Lung (tissue), 12 donors: Measurements from ENCODE around the gene GSAP. TPM values are rescaled to one million over a fixed set of nuclear protein-coding genes. Genes with fewer than 3 reads are reported as not detected.

Source experiments
- ATAC-seq: fragments of 200-7000 bp; cut with Tn5 transposase; one replicate; pipeline ENCODE4 v1.9.1; 2020; ENCODE audit warnings: moderate number of reproducible peaks; ENCODE audit not compliant: insufficient read depth, low FRiP score
- DNase-seq, 3 donors: peaks; one replicate each; pipeline ENCODE4 v3.0.0-alpha.2; 2013 to 2017
- H3K27ac ChIP-seq, 2 donors: one replicate each; pipeline ENCODE4 v1.5.1; 2013; ENCODE audit warnings: mild to moderate bottlenecking in 2 of 2, moderate library complexity in 2 of 2, control low read depth in 1 of 2, inconsistent platforms in 1 of 2, low read depth in 1 of 2, low read length in 1 of 2
- H3K27me3 ChIP-seq, 3 donors: one replicate each; pipeline ENCODE4 v1.5.1; 2013; ENCODE audit warnings: low read length in 2 of 3; ENCODE audit not compliant: control insufficient read depth in 3 of 3, insufficient read depth in 3 of 3
- H3K36me3 ChIP-seq, 4 donors: one replicate each; pipeline ENCODE4 v1.5.1; 2013; ENCODE audit warnings: low read length in 4 of 4, mild to moderate bottlenecking in 1 of 4, moderate library complexity in 1 of 4; ENCODE audit not compliant: control insufficient read depth in 4 of 4, insufficient read depth in 4 of 4
- H3K4me1 ChIP-seq, 5 donors: one replicate each; pipeline ENCODE4 v1.5.1; 2013; ENCODE audit warnings: low read length in 5 of 5, mild to moderate bottlenecking in 2 of 5, moderate library complexity in 1 of 5; ENCODE audit not compliant: control insufficient read depth in 5 of 5, insufficient read depth in 5 of 5
- H3K4me3 ChIP-seq: one replicate; pipeline ENCODE4 v1.5.1; 2013; ENCODE audit warnings: mild to moderate bottlenecking, control low read depth, moderate library complexity
- H3K9ac ChIP-seq, 2 donors: one replicate each; pipeline ENCODE4 v1.5.1; 2013; ENCODE audit warnings: low read length in 2 of 2, control low read depth in 1 of 2; ENCODE audit not compliant: insufficient read depth in 1 of 2
- H3K9me3 ChIP-seq, 4 donors: one replicate each; pipeline ENCODE4 v1.5.1; 2013; ENCODE audit warnings: low read length in 3 of 4, mild to moderate bottlenecking in 1 of 4, moderate library complexity in 1 of 4; ENCODE audit not compliant: control insufficient read depth in 4 of 4, insufficient read depth in 3 of 4
- CTCF ChIP-seq: IDR thresholded peaks from 2 replicates; pipeline ENCODE4 v1.5.1; 2012; ENCODE audit warnings: mild to moderate bottlenecking; ENCODE audit errors: control extremely low read depth, extremely low read depth
- WGBS, 2 donors: extraction: QIAGEN DNeasy Blood & Tissue Kit; methylation state at CpG; one replicate each; pipeline ENCODE4 v1.1.7; 2013; 5-methylcytosine and 5-hydroxymethylcytosine counted together
- polyA plus RNA-seq, 2 donors: library from polyadenylated mRNA; stranded (reverse); fragments of 200-250 nt; gene quantifications; one replicate each; pipeline ENCODE4 v1.2.1, GENCODE V29; 2013
- total RNA-seq, 2 donors: library from RNA; depleted of rRNA in 1 of 2; stranded (reverse); fragments of >200 nt in 1 of 2; gene quantifications; one replicate each; pipeline ENCODE4 v1.2.1, GENCODE V29; 2014 to 2021
- donor health status: control.
- donor health status: control.
- donor health status: Bipolar disorder and iron deficiency.
- donor health status: healthy.
- donor health status: DM: yes; HTN: yes; CAD: no.

The GSAP gene
- total and polyA plus RNA-seq, 4 donors = 26.4 to 99.3 (median 57.4) TPM

GRCh38 chr7:77306231-77307067 lies 109.7 kb downstream of the GSAP start:
- H3K9ac ChIP-seq = no peak overlapping the region
- no peak for TF ChIP-seq CTCF
- ATAC-seq (no peak), DNase-seq (no peak)
- H3K27me3 ChIP-seq = no peaks in the 10 kb centered on the region
- H3K9me3 ChIP-seq = peaks cover 0 to 8% (median 0%) of the 10 kb centered on the region in 4 donors
- no peak overlapping the region for H3K27ac ChIP-seq
- no peak overlapping the region for H3K4me3 ChIP-seq
- H3K4me1 ChIP-seq = no peaks in the 10 kb centered on the region
- peaks cover 0 to 7% (median 0%) of the 10 kb centered on the region in 4 donors for H3K36me3 ChIP-seq
- whole genome bisulfite sequencing, 2 donors = 62 to 75% methylated on average over 17 of the region's 17 CpGs

GRCh38 chr7:77295549-77295948 lies 120.6 kb downstream of the GSAP start:
- ATAC-seq (no peak), DNase-seq (no peak)
- TF ChIP-seq CTCF = no peak
- H3K9ac ChIP-seq = no peak overlapping the region
- no peaks in the 10 kb centered on the region for H3K9me3 ChIP-seq
- H3K27me3 ChIP-seq = no peaks in the 10 kb centered on the region
- H3K4me1 ChIP-seq = peaks cover 0 to 3% (median 0%) of the 10 kb centered on the region in 5 donors
- H3K4me3 ChIP-seq = no peak overlapping the region
- no peak overlapping the region for H3K27ac ChIP-seq
- H3K36me3 ChIP-seq = peaks cover 0 to 5% (median 2%) of the 10 kb centered on the region in 4 donors
- WGBS, 2 donors = 95 to 100% methylated on average over 2 of the region's 2 CpGs

- no peaks in the 10 kb centered on the region for H3K9me3 ChIP-seq
- 53 to 85% methylated on average over 4 of the region's 4 CpGs for WGBS, 2 donors
- TF ChIP-seq CTCF = no peak
- H3K4me3 ChIP-seq = no peak overlapping the region
- no peak overlapping the region for H3K27ac ChIP-seq
- no peak overlapping the region for H3K9ac ChIP-seq
- H3K4me1 ChIP-seq = peaks cover 0 to 4% (median 0%) of the 10 kb centered on the region in 5 donors
- H3K27me3 ChIP-seq = no peaks in the 10 kb centered on the region
- DNase-seq = no peak
- H3K36me3 ChIP-seq = peaks cover 0 to 5% (median 2%) of the 10 kb centered on the region in 4 donors
- ATAC-seq = no peak
These were observed 123.1 kb downstream of the GSAP start for GRCh38 chr7:77293046-77293445.
